Fibroblast of lung (primary cell): ENCODE results near the gene UBE2S.
A peak's percentile ranks its signal among the peaks of the same experiment; 100 is the strongest.

Experiments used
- CTCF ChIP-seq, 2 donors: IDR thresholded peaks in 1 of 2; conservative IDR thresholded peaks in 1 of 2; 1 replicate in 1 of 2; 2 replicates in 1 of 2; pipeline ENCODE4 v1.5.1; 2011 to 2012; ENCODE audit warnings: low read length in 2 of 2, control low read depth in 1 of 2, inconsistent platforms in 1 of 2, low read depth in 1 of 2, mild to moderate bottlenecking in 1 of 2
- EZH2 ChIP-seq: IDR thresholded peaks from 2 replicates; pipeline ENCODE4 v1.5.1; 2012; ENCODE audit warnings: low read length, control low read depth, mild to moderate bottlenecking; ENCODE audit errors: missing control alignments

- no peak for TF ChIP-seq CTCF (conservative IDR thresholded peaks at IDR 0.05 in 1 of 2, IDR thresholded peaks at IDR 0.05 in 1 of 2; ENCODE audit: low read depth in 1 of 2, low read length in 2 of 2)
- TF ChIP-seq EZH2 = peak; percentile 98
Measured at GRCh38 chr19:55441692-55442321, 34.2 kb upstream of the UBE2S start.
